GM19372 (cell line): ENCODE results near the gene DCD.

Experiments
- ATAC-seq: cut with Tn5 transposase; IDR thresholded peaks from one replicate; pipeline ENCODE4 v1.9.1; 2021; ENCODE audit warnings: mild to moderate bottlenecking, low read depth, moderate library complexity; ENCODE audit not compliant: unreplicated experiment

Gene DCD

DNA sequence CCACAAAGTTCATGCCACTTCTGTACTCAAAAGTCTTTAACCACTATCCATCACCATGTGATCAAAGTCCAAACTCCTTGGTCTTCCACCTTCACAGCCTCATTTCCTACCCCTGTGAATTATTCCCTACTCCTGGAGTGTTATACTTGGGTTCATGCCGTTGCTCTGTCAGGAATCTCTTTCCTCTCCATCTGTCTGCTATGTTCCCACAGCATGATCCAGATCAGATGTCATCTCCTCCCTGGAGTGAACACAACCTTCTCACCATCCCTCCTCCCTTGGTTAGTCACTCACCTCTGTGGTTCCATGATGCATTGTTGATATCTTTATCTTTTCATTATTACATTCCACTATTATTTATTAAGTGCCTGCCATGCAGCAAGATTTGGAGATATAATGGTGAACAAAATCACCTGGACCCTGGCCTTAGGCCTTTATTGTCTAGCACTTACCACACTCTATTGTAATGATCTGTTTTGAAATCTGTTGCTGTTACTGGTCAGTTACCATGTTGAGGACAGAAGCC lies 35.9 kb downstream of the DCD start:
- ATAC-seq = no peak

DNA sequence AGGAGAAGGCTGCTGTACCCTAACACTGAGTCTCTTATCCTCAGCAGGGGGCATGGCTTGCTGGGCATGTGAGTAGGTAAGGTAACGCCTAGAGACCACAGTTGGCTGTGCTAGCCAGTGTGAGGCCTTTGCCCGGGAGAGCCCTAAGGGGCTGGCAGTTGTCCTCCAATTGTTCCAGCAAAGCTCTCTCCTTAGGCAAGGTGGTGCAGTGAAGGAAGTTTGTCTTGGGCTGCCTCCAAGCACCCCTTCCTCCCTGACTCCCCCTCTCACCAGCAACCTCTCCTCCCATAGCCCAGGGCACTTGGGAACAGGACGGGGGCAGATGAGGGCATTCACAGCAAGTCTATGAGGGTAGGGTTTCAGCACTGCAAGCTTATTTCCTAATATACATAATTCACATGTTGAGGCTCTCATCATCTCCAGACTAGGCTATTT lies 36.4 kb downstream of the DCD start:
- ATAC-seq = no peak

DNA sequence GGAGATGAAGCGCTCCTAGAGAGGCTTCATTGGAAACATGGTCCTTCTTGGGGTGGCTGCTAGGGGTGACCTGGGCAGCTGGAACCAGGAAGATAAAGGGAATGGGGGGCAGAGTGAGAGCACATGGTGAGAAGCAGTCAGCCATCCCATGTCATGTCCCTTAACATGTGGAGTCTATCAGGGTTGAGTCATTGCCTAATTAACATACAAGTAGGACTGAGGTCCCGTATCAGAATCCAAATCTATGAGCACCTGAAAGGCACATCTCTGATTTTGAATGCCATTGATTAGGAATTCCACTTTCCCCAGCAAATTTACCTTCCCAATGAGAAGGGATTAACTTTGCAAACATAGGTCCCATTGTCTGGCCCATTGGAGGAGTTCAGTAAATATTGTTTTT lies 39.4 kb downstream of the DCD start:
- no peak for ATAC-seq

DNA sequence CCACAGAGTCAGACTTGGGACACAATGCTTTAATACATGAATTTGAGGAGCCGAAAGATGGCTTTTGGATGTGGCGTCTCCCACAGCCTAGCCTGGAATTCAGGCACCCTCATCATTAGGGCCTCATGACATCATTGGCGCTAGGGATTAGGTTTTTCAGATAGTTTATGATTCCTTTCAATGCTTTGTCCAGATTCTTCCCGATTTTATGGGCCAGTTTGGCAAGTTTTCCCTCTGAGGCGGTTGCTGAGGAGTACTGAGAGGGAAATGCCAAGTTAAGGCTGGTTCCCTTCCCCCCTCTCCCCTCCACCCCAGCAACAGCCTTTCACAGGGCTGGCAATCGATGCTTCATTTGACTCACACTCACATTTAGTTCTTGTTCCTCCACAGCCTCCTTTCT lies 40.0 kb downstream of the DCD start:
- no peak for ATAC-seq

DNA sequence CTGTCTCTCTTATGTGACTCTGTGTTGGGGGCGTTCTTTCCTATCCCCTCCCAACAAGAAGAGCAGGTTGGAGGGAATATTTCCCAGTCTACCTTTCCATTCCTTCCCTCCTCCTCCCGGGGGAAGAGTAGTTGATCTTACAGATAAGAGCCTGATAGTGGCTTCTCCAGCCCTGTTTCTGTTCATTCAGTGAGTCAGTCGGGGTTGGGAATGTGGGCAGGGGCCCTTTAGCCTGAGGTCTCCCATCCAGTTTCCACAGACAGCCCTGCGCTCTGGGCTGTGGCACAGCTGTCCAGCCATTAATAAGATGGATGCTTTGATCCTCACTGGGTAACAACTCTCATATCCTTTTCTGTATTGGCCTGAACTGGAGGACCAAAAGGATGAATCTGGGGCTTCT lies 41.6 kb downstream of the DCD start:
- ATAC-seq = no peak

DNA sequence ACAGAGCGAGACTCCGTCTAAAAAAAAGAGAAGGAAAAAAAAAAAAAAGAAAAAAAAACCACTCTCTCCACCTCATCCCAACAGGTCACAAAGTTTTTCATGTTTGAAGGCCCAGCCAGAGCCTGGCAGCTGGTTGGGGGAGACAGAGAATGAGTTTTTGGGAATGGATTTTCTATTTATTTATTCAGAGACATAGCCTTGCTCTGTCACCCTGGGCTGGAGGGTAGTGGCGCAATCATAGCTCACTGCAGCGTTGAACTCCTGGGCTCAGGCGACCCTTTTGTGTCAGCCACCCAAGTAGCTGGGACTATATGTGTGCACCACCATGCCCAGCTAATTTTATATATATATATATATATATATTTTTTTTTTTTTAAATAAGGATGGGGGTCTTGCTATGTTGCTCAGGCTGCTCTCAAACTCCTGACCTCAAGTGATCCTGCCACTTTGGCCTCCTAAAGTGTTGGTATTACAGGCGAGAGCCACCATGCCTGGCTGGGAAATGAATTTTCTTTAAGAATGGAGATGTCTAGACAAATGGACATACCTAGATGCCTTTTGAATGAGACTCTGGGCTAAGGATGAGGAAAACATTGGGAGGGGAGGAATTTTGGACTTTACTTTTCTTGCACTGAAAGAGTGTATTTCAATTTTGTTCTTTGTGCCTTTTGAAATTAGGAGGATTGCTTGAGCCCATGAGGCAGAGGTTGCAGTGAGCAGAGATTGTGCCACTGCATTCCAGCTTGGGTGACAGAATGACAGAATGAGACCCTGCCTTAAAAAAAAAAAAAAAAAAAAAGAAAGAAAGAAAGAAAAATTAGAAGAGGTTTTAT lies 42.8 kb downstream of the DCD start:
- ATAC-seq = no peak

DNA sequence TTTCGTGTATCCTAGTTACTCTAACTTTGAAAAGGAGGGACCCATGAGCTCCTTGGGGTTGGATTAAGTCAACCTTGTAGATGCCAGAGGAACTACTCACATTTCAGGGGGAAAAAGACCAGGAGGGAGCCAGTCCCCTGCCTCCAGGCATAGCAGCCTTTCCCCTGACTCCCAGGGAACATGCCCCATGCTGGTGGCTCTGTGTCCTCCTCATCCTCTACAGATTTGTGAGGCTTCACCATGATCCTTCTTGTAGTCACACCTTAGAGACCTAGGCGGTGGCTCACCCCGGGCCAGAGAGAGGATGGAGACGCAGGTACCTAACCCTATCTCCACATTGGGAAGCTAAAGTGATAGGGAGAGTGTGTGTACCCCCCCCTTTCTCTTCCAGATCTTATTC lies 43.7 kb downstream of the DCD start:
- ATAC-seq = no peak

DNA sequence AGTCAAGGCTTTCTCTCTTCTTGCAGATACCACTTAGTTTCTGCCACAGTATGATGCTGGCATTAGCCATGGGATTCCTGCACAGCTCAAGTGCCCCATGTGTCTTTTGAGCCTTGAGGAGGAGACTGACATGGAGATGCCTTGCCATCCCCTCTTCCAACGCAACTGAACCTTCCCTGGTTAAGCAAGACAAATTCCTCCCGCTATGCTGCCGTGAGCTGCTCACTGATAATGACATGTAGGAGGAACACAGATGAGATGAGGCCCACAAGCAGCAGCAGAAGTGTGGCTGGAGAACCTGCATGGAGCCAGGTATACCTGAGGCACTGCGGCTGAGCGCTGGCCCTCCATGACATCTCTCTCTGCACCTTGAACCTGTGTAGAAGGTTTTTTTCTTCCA lies 44.3 kb downstream of the DCD start:
- no peak for ATAC-seq

DNA sequence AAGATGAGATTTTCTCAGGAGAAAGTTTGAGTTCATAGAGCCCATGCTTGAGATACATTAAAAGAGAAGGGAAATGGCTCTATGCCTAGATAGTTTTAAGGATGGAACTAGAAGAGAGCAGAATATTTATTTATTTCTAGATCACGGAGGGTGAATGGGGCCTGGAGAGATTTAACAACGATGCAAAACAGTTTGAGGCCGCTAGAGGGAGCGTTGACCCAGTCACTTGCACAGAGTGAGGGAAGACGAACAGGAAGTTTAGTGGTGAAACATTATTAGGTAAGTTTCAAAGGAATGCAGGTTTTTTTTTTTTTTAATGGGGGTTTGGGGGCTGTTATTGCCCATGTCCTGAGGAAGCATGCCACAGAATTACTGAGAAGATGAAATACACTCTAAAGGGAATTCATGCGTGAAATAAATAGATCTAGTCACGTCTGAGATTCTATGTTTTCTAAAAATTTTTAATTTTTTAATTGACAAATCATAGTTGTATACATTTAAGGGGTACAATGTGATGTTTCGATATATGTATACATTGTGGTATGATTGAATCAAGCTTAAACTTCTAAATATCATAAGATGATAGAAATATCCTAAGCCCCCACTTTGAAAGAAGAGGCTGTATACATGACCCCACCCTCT lies 44.9 kb downstream of the DCD start:
- peak; percentile 85 for ATAC-seq

DNA sequence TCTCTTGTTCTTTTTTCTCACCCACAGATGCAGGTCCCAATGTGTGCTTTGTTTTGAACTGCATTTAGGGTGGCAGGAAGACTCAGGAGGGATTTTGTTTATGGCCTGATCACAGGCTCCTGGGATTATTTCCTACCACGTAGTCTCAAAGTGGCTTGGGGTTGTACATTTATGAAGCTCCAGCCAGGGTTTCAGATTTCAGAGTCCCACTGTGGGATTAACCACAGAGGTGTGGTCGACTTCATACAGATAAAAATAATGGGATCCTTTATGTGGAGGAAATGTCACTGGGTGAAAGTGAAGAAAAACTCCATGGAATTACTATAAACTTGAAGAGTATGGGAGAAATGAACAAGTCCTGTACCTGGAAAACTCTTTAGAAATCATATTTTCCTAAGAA lies 45.5 kb downstream of the DCD start:
- no peak for ATAC-seq

DNA sequence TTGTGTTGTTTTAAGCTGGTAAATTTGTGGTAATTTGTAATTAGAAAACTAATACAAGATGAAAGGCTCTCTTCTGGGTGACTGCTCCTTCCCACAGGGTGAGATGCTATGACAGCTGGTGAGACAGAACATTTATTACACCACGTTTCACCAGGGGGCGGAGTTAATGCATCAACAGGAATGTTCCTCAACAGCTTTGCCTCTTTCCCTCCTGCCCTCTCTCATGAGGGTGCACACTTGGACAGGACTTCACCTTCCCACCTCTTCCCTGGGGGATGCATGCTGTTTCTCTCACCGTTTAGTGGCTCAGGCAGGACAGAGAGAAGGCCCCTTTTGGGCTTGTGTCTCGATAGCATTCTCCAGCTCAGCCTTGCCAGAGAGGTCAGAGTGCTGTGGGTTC lies 46.3 kb downstream of the DCD start:
- no peak for ATAC-seq

DNA sequence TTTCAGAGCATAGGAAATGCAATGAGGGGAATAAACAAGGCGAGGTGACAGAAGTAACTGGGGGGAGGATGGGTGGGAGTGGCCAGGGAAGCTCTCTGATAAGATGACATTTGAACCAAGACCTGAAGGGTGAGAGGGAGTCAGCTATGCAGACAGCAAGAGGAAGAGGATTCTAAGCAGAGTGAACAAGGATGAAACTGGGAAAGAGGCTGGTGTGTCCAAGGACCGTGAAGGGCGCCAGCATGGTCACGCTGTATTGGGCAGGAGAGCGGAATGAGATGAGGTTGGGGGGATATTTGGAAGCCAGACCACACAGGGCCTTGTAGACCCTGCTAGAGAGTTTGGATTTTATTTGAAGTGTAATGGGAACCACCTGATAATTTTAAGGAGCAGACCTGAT lies 49.2 kb downstream of the DCD start:
- ATAC-seq = no peak

DNA sequence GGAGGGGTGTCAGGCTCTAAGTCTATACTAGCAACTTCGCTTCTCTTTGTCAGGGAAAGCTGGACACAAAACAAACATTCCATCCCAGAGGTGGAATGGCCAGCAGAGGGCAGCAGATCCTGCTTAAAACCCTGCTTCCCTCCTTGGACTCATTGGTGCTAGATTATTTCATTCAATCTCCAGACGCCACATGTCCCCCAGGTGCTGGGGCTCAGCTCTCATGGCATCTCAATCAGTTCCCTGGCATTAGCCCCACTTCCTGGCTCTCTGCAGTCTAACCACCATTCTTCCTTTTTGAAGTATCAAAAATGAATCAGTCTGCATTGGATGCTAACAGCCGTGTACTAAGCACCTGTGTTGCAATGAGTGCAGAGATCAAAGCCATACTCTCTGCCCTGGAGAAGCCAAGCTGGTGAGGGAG lies 51.6 kb downstream of the DCD start:
- no peak for ATAC-seq

DNA sequence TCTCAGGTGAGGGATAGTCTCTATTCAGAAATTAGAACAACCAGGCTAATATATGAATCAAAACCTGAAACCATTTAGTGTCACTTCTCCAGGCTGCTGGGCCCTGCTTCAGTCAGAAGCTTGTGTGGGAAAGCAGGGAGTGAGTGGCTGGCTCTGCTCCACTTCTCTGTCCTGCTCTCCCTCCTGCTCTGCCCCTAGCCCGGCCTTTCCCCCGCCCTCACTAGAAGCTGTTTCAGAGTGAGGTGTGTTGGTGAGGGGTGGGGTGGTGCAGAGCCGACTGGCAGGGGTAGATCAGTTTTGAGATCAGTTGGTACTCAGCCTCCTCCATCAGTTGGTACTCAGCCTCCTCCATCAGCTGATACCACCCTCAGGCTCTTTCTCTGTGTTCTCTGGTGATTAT lies 52.7 kb downstream of the DCD start:
- no peak for ATAC-seq
